Stimulated activated CD4-positive, alpha-beta T cell treated with anti-CD3 and anti-CD28 coated beads, Interleukin-15, amount 100 ng/mL, for 48 hours (primary cell): ENCODE data around the gene CDKN2A.

Experiments
- DNase-seq, 2 donors: peaks; one replicate each; pipeline ENCODE4 v3.0.0-alpha.2; 2020; ENCODE audit warnings: low read depth in 2 of 2

Gene CDKN2A

GRCh38 chr9:21941337-21941995 is 52.7 kb downstream of the CDKN2A start:
- DNase-seq = no peak

GRCh38 chr9:21936161-21936560 is 58.0 kb downstream of the CDKN2A start:
- DNase-seq = no peak

- no peak for DNase-seq
Observed at GRCh38 chr9:21935631-21936030, 58.6 kb downstream of the CDKN2A start.

GRCh38 chr9:21933865-21934264 is 60.3 kb downstream of the CDKN2A start:
- no peak for DNase-seq

GRCh38 chr9:21933281-21933680 is 60.9 kb downstream of the CDKN2A start:
- no peak for DNase-seq

- no peak for DNase-seq
Observed at GRCh38 chr9:21931428-21931827, 62.8 kb downstream of the CDKN2A start.

GRCh38 chr9:21927752-21928151 is 66.4 kb downstream of the CDKN2A start:
- no peak for DNase-seq

GRCh38 chr9:21923694-21924093 is 70.5 kb downstream of the CDKN2A start:
- no peak for DNase-seq

- DNase-seq = peak in 1 of 2 donors; percentile 0
Observed at GRCh38 chr9:21919377-21920362, 74.5 kb downstream of the CDKN2A start.
